HG02763 (cell line): ENCODE results near the gene CEACAM8.
"Not testable (repeated sequence)": the region's sequence is repeated elsewhere in the genome, so short reads cannot be mapped to it uniquely, and the experiment has no call there.

Source experiments
- ATAC-seq: cut with Tn5 transposase; IDR thresholded peaks from one replicate; pipeline ENCODE4 v1.9.1; 2021; ENCODE audit warnings: mild to moderate bottlenecking, moderate library complexity; ENCODE audit not compliant: unreplicated experiment

The CEACAM8 gene

DNA sequence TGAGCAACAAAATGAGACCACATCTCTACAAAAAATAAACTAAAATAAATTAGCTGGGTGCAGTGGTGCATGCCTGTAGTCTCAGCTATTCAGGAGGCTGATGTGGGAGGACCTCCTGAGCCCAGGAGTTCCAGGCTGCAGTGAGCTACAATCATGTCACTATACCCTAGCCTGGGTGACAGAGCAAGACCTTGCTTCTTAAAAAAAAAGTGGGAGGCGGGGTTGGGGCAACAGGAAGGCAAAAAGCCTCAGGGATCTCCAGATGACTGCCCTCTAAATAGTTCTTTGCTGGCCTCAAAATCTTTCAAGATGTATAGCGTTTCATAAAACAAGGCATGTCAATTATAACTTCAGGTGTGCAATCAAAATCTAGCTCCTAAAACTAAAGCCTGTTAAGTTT is 18.5 kb downstream of the CEACAM8 start:
- ATAC-seq = no peak

DNA sequence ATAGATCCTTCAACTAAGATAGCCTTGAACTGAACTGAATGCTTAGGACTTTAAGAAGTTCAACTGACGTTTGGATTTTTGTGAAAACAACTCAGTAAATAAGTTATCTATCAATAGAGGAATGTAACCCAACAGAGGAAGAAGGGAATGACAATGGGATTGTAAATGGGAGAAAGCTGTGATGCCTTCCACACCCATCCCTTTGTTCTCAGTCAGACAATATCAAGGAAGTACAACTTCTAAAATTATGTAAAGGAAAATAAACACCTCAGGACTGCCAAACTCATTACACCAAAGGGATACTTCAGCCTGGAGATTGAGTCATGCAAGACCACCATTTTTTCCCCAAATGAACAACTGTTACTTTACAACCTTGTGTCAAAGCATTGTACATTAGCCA is 21.1 kb downstream of the CEACAM8 start:
- no peak for ATAC-seq

GRCh38 chr19:42571116-42571515 is 23.6 kb downstream of the CEACAM8 start:
- ATAC-seq = no peak

GRCh38 chr19:42569193-42569592 is 25.5 kb downstream of the CEACAM8 start:
- ATAC-seq = no peak

- no peak for ATAC-seq
Measured at GRCh38 chr19:42568006-42568405, 26.7 kb downstream of the CEACAM8 start.

- ATAC-seq = no peak
Measured at GRCh38 chr19:42567567-42567966, 27.2 kb downstream of the CEACAM8 start.

DNA sequence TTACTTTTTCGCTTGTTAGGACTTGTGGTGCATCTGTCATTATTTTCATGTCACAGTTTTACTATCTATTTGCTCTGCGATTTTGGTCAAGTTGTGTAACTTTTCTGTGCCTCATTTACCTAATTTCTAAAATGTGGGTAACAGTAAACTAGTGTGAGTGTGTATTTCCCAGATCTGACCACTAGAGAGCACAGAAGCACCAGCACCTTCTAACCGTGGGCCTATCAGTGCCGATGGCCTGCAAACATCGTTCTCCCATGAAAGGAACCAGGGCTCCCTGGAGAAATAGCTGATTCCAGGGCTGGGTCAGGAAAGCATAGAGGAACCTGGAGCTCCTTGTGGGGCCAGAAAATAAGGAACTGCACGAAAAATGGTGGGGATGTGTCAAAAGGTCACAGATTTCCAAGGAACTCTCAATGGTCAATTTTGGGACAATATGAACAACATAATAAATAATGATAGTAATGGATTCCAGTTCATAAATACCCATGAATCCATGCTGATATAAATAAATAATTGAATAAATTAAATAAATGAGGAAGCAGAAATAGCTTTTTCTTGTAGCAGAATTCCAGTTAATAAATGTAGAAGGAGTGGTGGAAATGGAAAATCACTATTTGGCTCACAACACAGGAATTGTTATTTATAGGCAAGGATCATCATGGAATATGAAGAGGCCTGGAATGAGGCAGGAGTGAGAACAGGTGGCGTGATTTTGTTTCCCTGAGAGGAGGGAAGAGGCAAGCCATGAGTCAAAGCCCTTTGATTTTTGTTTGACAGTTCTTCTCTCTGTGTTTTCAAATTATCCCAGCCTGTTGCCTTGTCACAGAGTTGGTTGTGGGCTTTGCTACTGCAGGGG is 31.1 kb downstream of the CEACAM8 start:
- no peak for ATAC-seq

DNA sequence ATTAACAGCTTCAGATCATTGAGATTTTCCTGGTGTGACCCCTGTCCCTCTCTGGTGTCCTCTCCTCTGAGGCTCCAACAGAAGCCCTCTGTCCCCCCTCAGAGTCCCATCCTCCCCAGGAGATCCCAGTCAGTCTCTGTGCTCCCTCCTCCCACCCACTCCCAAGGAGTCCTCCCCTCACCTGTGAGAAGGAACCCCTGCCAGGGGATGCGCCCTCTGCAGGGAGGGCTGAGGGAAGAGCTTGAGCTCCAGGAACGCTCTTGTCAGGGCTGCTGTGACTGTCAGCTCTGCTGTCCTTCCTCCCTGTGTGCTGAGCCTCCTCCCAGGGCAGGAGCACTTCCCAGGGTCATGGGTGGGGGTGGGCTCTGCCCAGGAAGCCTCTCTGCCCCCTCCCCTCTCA is 33.2 kb downstream of the CEACAM8 start:
- no peak for ATAC-seq

- no peak for ATAC-seq
Measured at GRCh38 chr19:42560731-42561130, 34.0 kb downstream of the CEACAM8 start.

DNA sequence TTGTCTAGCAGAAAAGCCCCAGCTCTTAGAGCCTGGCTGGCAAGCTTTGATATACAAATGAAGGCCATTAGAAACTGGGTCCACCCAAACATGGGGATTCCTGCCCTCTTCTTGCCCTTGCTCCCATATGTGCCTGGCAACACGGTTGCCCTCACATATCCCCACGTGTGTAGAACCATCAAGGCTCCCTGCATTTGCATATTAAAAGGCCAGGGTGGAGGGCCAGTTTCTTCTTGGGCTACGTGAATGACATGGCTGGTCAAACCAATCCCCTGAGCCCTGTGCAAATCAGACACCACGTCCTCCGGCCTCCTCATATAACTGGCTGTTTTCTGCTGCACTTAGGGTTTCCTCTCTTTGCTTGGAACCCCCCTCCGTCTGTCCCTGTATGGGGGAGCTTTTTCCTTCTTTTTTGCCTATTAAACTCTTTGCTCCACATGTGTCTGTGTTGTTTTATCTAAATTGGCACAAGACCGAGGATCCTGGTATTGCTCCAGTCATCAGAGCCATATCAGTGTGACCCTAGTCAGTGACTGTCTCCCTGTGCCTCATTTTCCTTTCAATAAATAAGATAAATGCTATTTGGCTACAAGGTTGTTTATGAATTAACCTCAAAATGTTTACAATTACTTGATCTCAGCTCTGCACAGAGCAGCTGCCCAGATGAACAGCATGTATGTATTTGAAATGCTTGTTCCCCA is 36.1 kb downstream of the CEACAM8 start:
- no peak for ATAC-seq

DNA sequence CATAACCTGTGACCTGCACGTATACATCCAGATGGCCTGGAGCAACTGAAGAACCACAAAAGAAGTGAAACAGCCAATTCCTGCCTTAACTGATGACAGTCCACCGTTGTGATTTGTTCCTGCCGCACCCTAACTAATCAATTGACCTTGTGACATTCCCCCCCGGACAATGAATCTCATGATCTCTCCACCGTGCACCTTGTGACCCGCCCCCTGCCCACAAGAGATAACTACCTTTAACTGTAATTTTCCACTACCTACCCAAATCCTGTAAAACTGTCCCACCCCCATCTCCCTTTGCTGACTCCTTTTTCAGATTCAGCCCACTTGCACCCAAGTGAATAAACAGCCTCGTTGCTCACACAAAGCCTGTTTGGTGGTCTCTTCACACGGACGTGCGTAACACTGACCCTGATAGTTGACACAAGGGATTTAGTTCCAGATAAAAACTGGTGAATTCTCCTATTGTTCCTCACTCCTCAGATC is 37.3 kb downstream of the CEACAM8 start:
- ATAC-seq = not testable (repeated sequence)

DNA sequence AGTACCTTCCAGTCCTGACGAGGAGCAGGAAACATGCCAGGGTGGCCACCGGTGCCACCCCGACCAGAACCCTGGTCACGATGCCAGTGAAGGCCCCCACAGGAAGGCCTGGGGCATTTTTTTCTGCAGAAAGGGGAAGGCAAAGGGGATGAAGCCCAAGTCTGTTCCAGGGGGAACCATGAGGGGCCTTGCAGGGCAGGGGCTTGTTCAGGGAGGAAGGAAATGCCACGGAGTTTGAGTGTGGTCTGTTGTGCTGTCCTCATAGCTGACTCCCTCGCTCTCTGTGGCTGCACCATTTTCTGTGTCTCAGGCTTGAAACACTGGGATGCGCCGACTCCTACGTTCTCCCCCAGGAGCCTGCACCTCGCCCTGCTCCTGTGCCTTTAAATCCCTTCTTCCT is 38.9 kb downstream of the CEACAM8 start:
- ATAC-seq = no peak

DNA sequence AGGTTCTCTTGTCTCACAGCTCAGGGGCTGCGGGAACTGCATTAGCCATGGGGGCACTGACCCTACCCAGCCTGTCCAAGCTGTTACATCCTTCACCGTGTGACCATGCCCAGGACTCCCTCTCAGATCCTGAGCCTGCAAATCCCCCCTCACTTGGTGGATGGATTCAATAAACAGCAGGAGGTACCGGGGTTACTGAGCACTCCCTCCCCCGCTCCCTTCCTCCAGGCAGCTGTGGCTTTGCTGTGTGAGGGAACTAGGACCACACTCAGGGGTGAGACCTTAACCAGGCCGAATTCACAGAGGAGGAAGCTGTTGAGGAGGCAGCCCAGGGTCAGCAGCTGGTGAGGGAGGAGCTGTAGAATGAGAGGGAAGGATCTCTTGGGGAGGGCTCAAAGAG is 39.4 kb downstream of the CEACAM8 start:
- ATAC-seq = no peak

DNA sequence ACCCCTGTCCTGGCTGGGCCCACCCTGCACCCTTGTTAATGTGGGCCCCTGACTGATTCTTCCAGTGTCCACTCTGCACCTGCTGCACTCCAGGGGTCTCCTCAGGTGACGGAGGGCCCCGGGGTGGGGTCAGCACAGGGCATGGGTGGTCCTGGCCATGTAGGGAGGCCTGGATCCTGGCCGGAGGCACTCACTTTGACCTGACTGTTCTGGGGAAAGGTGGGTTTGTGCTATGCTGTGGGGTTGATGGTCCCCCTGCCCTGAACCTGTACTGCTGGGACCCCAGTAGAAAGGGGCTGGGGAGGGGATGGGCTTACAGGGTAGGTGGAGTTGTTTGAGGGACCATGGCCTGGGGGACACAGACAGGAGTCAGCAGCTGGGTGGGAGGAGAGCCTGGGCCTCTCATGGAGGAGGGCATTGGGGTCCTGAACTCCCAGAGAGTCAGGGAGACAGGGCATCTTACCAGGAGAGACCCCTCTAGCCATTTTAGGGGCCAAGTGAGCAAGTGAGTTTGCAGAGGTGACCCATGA is 40.6 kb downstream of the CEACAM8 start:
- ATAC-seq = no peak

DNA sequence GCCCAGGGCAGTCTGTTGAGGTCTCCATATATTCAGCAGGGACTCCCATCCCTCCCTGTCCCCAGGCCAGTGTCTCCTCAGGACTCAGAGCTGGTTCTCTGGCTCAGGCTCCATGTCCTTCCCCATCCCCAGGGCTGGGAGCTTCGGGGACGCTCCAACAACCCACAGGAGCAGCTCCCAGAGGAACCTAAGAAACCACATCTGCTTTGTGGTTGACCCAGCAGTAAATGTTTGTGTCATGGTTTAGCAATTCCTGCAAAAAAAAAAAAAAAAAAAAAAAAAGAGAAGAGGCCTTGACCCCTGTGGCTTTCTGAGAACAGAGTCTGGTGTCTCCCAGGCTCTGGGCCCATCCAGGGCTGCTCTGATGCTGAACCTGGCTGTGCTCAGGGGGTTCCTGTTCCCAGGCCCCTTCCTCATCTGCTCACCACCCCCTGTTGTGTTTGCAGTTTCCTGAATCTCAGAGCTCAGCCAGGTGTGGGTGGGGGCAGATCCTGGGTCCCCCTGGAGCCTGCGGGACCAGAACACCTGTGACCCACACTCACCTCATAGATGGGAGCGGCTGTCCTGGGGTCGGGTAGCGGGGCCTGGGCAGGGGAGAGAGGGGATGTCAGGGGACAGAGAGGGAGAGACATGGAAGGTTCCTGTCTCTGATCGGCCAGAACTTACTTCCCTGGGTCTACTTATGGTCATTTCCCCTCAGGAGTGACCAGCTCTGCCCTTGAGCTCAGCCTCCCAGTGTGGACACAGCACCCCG is 41.3 kb downstream of the CEACAM8 start:
- ATAC-seq = no peak

DNA sequence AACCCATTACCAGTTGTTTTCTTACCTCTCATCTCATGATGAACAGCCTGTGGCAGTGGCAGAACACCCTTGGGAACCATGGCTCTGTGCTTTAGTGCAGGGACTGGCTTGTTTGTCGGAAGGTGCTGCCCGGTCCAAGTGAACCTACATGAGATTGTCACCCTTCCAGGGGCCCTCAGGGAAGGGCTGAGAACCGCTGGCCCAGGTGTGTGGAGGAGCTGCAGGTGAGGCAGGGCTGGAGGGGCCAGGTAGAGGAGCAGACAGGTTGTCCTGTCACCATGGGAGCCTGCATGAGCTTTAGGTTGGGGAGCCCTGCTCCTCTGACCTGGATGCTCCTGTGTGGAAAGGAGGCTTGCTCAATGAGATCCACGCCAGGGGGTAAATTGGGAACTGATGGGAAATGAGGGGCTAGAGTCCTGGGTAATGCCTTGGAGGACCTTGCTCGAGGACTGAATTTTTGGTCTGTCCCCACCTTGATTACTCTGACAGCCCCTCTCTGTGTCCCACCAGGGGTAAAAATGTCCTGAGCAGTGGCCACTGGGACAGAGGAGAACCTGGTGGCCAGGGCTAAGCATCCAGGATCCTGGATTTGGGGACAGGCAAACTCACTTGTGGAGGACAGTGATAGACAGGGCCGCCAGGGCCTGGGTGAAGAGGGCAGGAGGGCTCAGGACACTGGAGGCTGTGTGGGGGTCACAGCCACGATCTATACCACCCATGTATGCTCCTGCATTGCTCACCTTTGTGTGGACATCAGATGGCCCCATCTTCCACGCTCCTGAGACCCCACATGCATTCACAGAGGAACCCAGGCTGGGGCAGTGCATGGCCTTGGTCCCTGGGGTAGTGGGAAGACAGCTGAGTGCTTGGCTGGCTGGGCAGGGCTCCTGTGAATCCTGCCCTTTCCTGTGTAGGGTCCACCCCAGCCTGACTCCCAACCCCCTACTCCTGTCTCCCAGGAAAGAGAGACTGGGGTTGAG is 42.3 kb downstream of the CEACAM8 start:
- ATAC-seq = no peak

DNA sequence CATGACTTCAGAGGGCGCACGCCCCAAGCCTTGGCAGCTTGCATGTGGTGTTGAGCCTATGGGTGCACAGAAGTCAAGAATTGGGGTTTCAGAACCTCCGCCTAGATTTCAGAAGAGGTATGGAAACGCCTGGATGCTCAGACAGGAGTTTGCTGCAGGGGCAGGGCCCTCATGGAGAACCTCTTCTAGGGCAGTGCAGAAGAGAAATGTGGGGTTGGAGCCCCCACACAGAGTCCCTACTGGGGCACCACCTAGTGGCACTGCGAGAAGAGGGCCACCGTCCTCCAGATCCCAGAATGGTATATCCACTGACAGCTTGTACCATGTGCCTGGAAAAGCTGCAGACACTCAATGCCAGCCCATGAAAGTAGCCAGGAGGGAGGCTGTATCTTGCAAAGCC is 44.2 kb downstream of the CEACAM8 start:
- ATAC-seq = not testable (repeated sequence)

GRCh38 chr19:42549067-42549466 is 45.7 kb downstream of the CEACAM8 start:
- ATAC-seq = not testable (repeated sequence)

GRCh38 chr19:42548552-42548951 is 46.2 kb downstream of the CEACAM8 start:
- no peak for ATAC-seq

GRCh38 chr19:42547929-42548328 is 46.8 kb downstream of the CEACAM8 start:
- ATAC-seq = no peak
